Activated CD4-positive, alpha-beta T cell treated with anti-CD3 and anti-CD28 coated beads for 36 hours (primary cell): ENCODE data around the gene LAMA2. TPM values are rescaled to one million over a fixed set of nuclear protein-coding genes. Genes with fewer than 3 reads are reported as not detected.

Experiments used
- ATAC-seq: fragments of 200-7000 bp; cut with Tn5 transposase; one replicate; pipeline ENCODE4 v1.10.0; 2021; ENCODE audit warnings: mild to moderate bottlenecking, moderate library complexity
- CTCF ChIA-PET: fragments of 350-600 bp; sonication (Branson Sonifier 250); formaldehyde crosslinking; loops from one replicate; lab custom pipeline; 2021; ENCODE audit warnings: antibody characterized with exemption; lab: Charles Lee
- POLR2A ChIA-PET: fragments of 350-600 bp; sonication (Branson Sonifier 250); formaldehyde crosslinking; loops from one replicate; lab custom pipeline; 2021; ENCODE audit warnings: antibody characterized with exemption, inconsistent platforms; lab: Charles Lee
- DNase-seq: peaks from one replicate; pipeline ENCODE4 v3.0.0-alpha.2; 2020
- H3K27ac Mint-ChIP-seq: one replicate; pipeline ENCODE4 v1.8.0; 2021; ENCODE audit warnings: mixed read lengths
- H3K27me3 Mint-ChIP-seq: one replicate; pipeline ENCODE4 v1.8.0; 2021; ENCODE audit warnings: mixed read lengths
- H3K36me3 Mint-ChIP-seq: one replicate; pipeline ENCODE4 v1.8.0; 2021; ENCODE audit warnings: low read depth, mixed read lengths
- H3K4me1 Mint-ChIP-seq: one replicate; pipeline ENCODE4 v1.8.0; 2021; ENCODE audit warnings: mixed read lengths
- H3K4me3 Mint-ChIP-seq: one replicate; pipeline ENCODE4 v1.8.0; 2021; ENCODE audit warnings: mild to moderate bottlenecking, moderate library complexity, mixed read lengths
- H3K9me3 Mint-ChIP-seq: one replicate; pipeline ENCODE4 v1.8.0; 2021; ENCODE audit warnings: low read depth, mixed read lengths
- intact Hi-C, 2 experiments: fragments of 100-400 bp; cut with DNase I in 1 of 2; cut with micrococcal nuclease in 1 of 2; formaldehyde crosslinking; loops; one replicate each; pipeline versions ENCODE4 v1.14.2 to v1.15.1; 2022 to 2024; cut with DNase I, micrococcal nuclease
- total RNA-seq, 2 experiments: library from RNA; stranded (reverse); gene quantifications; one replicate each; pipeline ENCODE4 v1.2.3, GENCODE V29; 2021

The LAMA2 gene
- total RNA-seq, 2 experiments from 2014 or later, result 0.65 to 0.80 TPM

GRCh38 chr6:128966934-128967333 is 84.0 kb downstream of the LAMA2 start:
- intact Hi-C loops, result no loop called here
- ATAC-seq, result no peak
- H3K4me1 Mint-ChIP-seq, result no peaks in the 10 kb centered on the region

DNA sequence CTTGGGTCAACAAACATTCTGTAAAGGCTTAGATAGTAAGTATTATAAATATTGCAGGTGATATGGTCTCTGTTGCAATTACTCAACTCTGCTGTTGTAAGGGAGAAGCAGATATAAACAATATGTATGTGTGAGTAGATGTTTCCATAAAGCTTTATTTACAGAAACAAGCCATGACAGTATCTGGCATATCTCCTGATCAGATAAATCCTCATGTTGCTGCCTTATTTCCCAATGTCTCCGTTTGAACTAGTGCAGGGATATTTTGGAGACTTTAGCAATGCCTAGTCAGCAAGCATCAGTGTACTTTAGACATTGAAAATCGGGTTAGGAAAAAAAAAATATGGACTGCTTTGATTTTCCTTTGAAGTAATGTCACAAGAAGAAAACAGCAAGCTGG is 96.1 kb downstream of the LAMA2 start:
- ATAC-seq (no peak), DNase-seq (no peak)
- ChIA-PET POLR2A (no interaction called here), CTCF (no interaction called here)
- Mint-ChIP-seq H3K27ac (no peak overlapping the region), H3K27me3 (peaks cover 8% of the 10 kb centered on the region), H3K4me1 (no peaks in the 10 kb centered on the region), H3K36me3 (no peaks in the 10 kb centered on the region), H3K9me3 (no peaks in the 10 kb centered on the region), H3K4me3 (no peak overlapping the region)
- intact Hi-C loops, result no loop called here

More at GRCh38 chr6:128966934-128967333, 84.0 kb downstream of the LAMA2 start:
- Mint-ChIP-seq H3K27me3 (no peaks in the 10 kb centered on the region), H3K27ac (no peak overlapping the region), H3K4me3 (no peak overlapping the region), H3K36me3 (no peaks in the 10 kb centered on the region), H3K9me3 (no peaks in the 10 kb centered on the region)
- POLR2A ChIA-PET, result no interaction called here
- CTCF ChIA-PET, result no interaction called here
- DNase-seq, result no peak

GRCh38 chr6:128981716-128982115 is 98.8 kb downstream of the LAMA2 start:
- no peak overlapping the region for H3K27ac Mint-ChIP-seq
- CTCF ChIA-PET, result no interaction called here

GRCh38 chr6:128990360-128990759 is 107.4 kb downstream of the LAMA2 start:
- intact Hi-C loops, result no loop called here
- Mint-ChIP-seq H3K27ac (no peak overlapping the region), H3K9me3 (no peaks in the 10 kb centered on the region), H3K4me3 (no peak overlapping the region), H3K27me3 (peaks cover 4% of the 10 kb centered on the region), H3K4me1 (no peaks in the 10 kb centered on the region), H3K36me3 (no peaks in the 10 kb centered on the region)
- ATAC-seq (no peak), DNase-seq (no peak)
- POLR2A ChIA-PET, result no interaction called here
- CTCF ChIA-PET, result no interaction called here

More at GRCh38 chr6:128981716-128982115, 98.8 kb downstream of the LAMA2 start:
- ATAC-seq (no peak), DNase-seq (no peak)
- intact Hi-C loops, result no loop called here
- no peaks in the 10 kb centered on the region for H3K9me3 Mint-ChIP-seq
- POLR2A ChIA-PET, result no interaction called here
- no peak overlapping the region for H3K4me3 Mint-ChIP-seq
- no peaks in the 10 kb centered on the region for H3K4me1 Mint-ChIP-seq
- H3K27me3 Mint-ChIP-seq, result peaks cover 9% of the 10 kb centered on the region
- H3K36me3 Mint-ChIP-seq, result no peaks in the 10 kb centered on the region

- ChIA-PET CTCF (no interaction called here), POLR2A (no interaction called here)
- no peak overlapping the region for H3K27ac Mint-ChIP-seq
- ATAC-seq, result no peak
- H3K4me1 Mint-ChIP-seq, result no peaks in the 10 kb centered on the region
- H3K27me3 Mint-ChIP-seq, result peaks cover 6% of the 10 kb centered on the region
- H3K36me3 Mint-ChIP-seq, result no peaks in the 10 kb centered on the region
- DNase-seq, result no peak
- no peak overlapping the region for H3K4me3 Mint-ChIP-seq
- intact Hi-C loops, result no loop called here
- H3K9me3 Mint-ChIP-seq, result no peaks in the 10 kb centered on the region
Observed at GRCh38 chr6:128990915-128991314, 108.0 kb downstream of the LAMA2 start.

DNA sequence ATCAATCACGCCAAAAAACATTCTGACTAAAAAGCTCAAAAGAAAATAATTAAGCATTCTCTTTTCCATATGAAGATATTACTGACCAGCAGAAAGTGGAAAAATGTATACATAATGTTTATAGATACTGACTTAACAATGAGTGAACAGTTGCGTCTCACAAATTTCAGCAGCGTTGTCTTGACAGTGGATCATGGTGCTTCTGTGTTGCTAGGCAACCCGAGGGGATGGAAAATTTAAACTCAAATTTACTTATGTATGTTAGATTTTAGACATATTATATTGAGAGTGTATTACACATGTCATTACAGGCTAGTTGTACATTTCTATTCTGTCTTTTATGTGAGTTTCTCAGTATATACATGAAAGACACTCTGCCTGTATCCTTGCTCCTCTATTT is 110.2 kb downstream of the LAMA2 start:
- ChIA-PET CTCF (no interaction called here), POLR2A (no interaction called here)
- Mint-ChIP-seq H3K4me1 (no peaks in the 10 kb centered on the region), H3K9me3 (peaks cover 6% of the 10 kb centered on the region), H3K36me3 (peaks cover 1% of the 10 kb centered on the region), H3K27ac (no peak overlapping the region), H3K4me3 (no peak overlapping the region), H3K27me3 (peaks cover 13% of the 10 kb centered on the region)
- intact Hi-C loops, result no loop called here
- no peak for ATAC-seq
- no peak for DNase-seq

GRCh38 chr6:128997880-128998279 is 114.9 kb downstream of the LAMA2 start:
- intact Hi-C loops, result no loop called here
- peaks cover 6% of the 10 kb centered on the region for H3K9me3 Mint-ChIP-seq
- H3K36me3 Mint-ChIP-seq, result peaks cover 1% of the 10 kb centered on the region
- no peaks in the 10 kb centered on the region for H3K4me1 Mint-ChIP-seq
- H3K27me3 Mint-ChIP-seq, result peaks cover 13% of the 10 kb centered on the region
- DNase-seq (no peak), ATAC-seq (no peak)
- H3K27ac Mint-ChIP-seq, result no peak overlapping the region
- CTCF ChIA-PET, result no interaction called here
- POLR2A ChIA-PET, result no interaction called here
- no peak overlapping the region for H3K4me3 Mint-ChIP-seq

DNA sequence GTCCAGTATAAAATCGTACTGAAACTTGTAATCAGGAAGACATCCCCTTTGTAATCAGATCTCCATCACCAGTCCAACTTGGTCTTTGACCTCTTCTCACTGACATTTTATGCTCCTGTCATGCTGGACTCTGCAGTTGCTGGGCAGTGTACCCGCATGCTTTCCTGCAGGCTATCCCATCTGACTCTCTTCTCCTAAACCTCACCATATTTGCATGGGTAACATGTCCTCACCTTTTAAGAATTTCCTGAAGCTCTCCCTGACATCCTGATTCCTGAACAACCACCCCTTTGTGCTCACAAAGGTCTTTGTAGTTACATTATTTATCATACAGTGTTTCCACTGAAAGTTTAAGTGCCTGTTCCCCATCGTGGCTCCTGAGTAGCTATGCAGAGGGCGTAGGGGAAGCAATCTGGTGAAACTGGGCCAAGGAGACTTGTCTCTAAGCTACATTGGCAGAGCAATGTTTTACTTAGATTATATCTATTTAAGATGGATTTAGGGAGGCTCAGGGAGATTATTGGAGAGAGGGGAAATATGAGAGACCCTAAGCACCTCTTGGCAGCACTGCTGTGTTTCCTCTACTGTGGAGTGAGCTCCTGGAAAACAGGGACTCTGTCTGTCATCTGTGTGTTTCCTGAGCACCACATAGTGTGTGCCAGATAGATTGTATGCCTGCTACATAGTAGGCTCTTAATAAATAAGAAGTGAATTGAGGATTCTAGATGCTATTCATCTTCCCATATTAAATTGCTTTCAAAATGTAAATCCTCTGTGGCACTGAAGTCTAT is 124.0 kb downstream of the LAMA2 start:
- intact Hi-C loops, result no loop called here
- no peak for ATAC-seq
- CTCF ChIA-PET, result no interaction called here
- H3K4me1 Mint-ChIP-seq, result no peaks in the 10 kb centered on the region
- H3K9me3 Mint-ChIP-seq, result no peaks in the 10 kb centered on the region
- no peak overlapping the region for H3K27ac Mint-ChIP-seq
- no peak for DNase-seq
- H3K4me3 Mint-ChIP-seq, result no peak overlapping the region
- POLR2A ChIA-PET, result no interaction called here
- peaks cover 9% of the 10 kb centered on the region for H3K27me3 Mint-ChIP-seq
- no peaks in the 10 kb centered on the region for H3K36me3 Mint-ChIP-seq

- intact Hi-C loops, result no loop called here
- ChIA-PET POLR2A (no interaction called here), CTCF (no interaction called here)
- Mint-ChIP-seq H3K9me3 (no peaks in the 10 kb centered on the region), H3K36me3 (no peaks in the 10 kb centered on the region), H3K27me3 (peaks cover 9% of the 10 kb centered on the region), H3K27ac (no peak overlapping the region), H3K4me1 (no peaks in the 10 kb centered on the region), H3K4me3 (no peak overlapping the region)
- DNase-seq (no peak), ATAC-seq (no peak)
Observed at GRCh38 chr6:129007701-129008373, 124.9 kb downstream of the LAMA2 start.

DNA sequence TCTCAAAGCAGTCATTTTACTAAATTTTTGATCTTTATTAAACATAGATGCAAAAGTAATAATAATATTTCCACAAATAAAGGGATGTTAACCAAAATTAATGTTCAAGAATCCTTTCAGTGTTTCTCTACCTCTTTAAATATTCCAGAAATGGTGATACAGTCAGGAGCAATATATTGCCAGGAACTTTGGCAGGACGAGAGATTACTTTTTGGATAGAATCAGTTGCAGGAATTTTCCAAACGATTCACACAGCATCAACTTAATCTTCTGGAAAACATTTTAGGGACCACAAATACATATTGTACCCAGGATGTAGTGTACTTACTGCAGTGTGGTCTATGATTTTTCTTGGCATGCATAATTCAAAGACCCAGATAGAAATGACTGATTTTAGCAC is 125.7 kb downstream of the LAMA2 start:
- Mint-ChIP-seq H3K27ac (no peak overlapping the region), H3K4me3 (no peak overlapping the region), H3K36me3 (no peaks in the 10 kb centered on the region), H3K27me3 (peaks cover 9% of the 10 kb centered on the region), H3K9me3 (no peaks in the 10 kb centered on the region), H3K4me1 (no peaks in the 10 kb centered on the region)
- ATAC-seq, result no peak
- no peak for DNase-seq
- POLR2A ChIA-PET, result no interaction called here
- CTCF ChIA-PET, result no interaction called here
- intact Hi-C loops, result no loop called here

GRCh38 chr6:129009851-129010250 is 126.9 kb downstream of the LAMA2 start:
- no peaks in the 10 kb centered on the region for H3K36me3 Mint-ChIP-seq
- intact Hi-C loops, result no loop called here
- H3K4me1 Mint-ChIP-seq, result no peaks in the 10 kb centered on the region
- peaks cover 11% of the 10 kb centered on the region for H3K27me3 Mint-ChIP-seq
- POLR2A ChIA-PET, result no interaction called here
- no peak for DNase-seq
- ATAC-seq, result no peak
- no peak overlapping the region for H3K4me3 Mint-ChIP-seq
- H3K9me3 Mint-ChIP-seq, result no peaks in the 10 kb centered on the region
- H3K27ac Mint-ChIP-seq, result no peak overlapping the region
- CTCF ChIA-PET, result no interaction called here

DNA sequence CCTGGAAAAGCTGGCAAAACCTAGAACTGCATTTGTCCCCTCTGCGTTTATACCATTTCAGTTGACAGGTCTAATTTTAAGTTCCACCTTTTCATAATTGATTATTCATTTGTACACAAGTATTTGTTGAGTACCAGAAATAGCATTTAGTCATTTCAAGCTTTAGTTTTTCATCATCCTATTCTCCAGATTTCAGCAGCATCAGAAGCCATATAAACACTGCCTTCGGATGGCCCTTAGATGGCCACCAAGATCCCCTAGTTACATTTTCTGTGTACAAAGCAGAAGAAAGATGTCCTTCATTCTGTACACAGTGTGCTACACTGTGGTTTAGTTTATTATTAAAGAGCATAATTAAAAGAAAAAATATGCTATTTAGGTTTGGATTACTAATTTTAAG is 131.4 kb downstream of the LAMA2 start:
- H3K9me3 Mint-ChIP-seq, result no peaks in the 10 kb centered on the region
- H3K4me1 Mint-ChIP-seq, result no peaks in the 10 kb centered on the region
- ChIA-PET CTCF (no interaction called here), POLR2A (no interaction called here)
- no peaks in the 10 kb centered on the region for H3K36me3 Mint-ChIP-seq
- H3K27me3 Mint-ChIP-seq, result peaks cover 6% of the 10 kb centered on the region
- DNase-seq, result no peak
- ATAC-seq, result no peak
- H3K4me3 Mint-ChIP-seq, result no peak overlapping the region
- no peak overlapping the region for H3K27ac Mint-ChIP-seq
- intact Hi-C loops, result no loop called here
